GM19468 (cell line): ENCODE results near the gene C16orf78.

ENCODE experiments used
- ATAC-seq: cut with Tn5 transposase; IDR thresholded peaks from one replicate; pipeline ENCODE4 v1.9.1; 2021; ENCODE audit warnings: mild to moderate bottlenecking, moderate library complexity, moderate number of reproducible peaks; ENCODE audit not compliant: unreplicated experiment; ENCODE audit errors: extremely low read depth

Gene C16orf78

GRCh38 chr16:49377196-49377755, 3.7 kb downstream of the C16orf78 start:
- ATAC-seq: no peak

DNA sequence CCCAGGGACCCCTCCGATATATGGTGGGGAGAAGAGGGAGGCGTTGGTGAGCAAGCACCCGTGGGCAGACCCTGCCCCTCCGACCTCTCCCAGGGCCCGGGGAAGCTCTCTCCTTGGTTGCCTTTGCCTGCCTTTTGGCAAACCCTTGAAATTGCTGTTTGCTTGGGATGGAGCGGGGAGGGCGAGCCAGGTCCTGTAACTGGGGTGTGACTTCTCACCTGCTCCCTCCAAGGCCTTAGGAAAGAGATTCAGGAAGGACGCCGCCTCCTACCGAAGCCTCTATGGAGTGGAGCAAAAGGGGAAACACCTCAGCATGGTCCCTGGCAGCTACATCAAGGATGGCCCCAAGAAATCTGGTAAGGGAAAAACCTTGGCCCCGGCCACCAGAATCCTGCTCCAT, 4.6 kb downstream of the C16orf78 start:
- ATAC-seq: no peak

DNA sequence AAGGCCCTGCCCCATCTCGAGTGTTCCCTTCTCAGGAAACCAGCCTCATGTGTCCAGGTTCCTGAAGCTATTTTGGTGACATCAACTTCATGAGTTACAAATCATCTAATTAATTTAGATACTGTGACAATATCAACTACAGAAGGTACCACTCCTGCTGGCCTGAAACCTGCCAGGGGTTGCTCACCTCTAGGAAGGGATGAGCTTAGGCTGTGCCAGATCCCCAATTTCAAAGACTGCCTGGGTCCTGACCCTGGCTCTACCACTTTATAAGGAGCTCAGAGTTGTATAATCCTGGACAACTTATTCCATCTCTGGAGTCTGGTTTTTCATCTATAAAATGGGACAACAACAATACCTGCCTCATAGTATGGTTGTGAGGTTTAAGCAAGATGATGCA, 5.2 kb downstream of the C16orf78 start:
- ATAC-seq: no peak

GRCh38 chr16:49382916-49383315, 9.3 kb downstream of the C16orf78 start:
- no peak for ATAC-seq

DNA sequence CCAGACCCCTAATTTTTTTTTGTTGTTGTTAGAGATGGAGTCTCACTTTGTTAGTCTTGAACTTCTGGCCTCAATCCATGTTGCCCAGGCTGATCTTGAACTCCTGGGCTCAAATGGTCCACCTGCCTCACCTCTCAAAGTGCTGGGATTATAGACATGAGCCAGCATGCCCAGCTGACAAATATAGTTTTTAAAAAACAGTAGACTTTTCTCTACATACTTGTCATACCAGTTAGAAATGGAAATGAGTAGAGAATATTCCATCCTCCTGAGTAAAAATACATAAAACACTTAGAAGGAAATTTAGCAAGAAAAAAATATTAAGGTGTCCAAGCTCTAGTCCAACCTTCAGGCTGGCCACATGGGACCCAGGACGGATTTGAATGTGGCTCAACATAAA, 21.4 kb downstream of the C16orf78 start:
- ATAC-seq: no peak

DNA sequence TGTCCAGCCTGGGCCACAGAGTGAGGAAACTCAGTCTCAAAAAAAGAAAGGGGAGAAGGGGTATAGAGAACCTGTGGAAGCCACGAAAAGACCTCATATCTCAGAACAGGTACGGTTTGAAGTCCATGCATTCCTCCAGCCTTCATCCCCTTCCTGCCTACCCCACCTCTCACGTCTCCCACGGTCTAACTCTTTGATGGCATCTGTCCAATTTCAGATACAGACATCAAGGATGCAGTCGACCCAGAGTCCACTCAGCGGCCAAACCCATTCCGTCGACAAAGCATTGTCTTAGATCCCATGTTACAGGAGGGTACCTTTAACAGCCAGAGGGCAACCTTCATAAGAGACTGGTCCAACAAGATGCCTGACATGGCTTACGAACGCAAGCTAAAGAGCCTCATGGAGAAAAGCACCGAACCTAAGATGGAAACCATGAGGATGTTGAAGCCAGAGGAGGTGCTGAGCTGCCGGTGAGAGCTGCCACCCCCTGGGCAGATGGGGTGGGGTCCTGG, 22.7 kb downstream of the C16orf78 start:
- ATAC-seq: no peak

DNA sequence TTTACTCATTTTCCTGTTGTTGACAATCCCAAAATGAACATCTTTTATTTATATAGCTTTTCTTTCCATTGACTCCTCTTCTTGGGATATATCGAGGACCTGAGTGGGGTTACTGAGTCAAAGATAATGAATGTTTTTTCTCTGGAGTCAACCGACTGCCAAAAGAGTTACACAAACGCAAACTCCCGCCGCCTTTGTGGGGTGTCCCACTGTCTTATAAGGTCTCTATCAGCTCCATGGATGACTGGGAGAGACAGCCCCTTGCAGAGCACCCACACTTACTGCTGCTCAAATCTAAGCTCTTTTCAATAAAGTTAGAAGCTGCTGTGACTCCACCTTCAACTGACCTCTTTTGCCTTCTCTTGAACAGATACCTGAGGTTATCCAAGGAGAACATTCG, 25.2 kb downstream of the C16orf78 start:
- ATAC-seq: no peak

DNA sequence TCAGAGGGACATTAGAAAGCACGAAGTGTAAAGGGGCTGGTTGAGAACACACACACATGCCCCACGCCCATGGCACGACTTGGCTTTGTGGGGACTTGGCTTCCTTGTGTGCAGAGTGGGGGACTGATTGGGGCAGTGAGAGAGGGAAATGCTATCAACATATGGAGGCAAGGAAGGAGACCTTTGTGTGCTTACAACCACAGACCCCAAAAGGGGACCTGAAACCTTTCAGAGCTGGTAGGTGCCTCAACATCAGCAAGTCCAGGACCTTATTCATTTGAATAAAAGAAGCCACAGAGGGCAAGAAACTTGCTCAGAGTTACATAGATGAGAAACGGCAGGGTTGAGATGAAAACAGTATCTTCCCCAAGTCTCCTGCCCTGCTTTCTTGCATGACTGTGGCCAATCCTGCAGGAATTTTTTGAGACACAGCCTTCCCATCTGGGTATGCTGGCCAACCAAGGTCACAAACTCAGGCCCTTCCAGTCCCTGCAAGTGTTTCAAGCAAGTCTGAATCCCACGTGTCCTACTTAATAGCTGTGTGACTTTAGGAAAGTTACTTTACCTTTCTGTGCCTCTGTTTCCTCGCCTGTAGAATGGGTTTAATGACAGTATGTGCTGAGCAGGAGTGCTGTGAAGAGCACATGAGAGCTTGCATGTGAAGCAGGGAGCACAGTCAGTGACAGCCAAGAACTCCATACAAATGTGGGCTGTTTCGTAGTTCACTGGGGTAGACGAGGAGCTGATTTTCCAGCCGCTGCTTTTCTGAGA, 26.2 kb downstream of the C16orf78 start:
- peak; percentile 99 for ATAC-seq

DNA sequence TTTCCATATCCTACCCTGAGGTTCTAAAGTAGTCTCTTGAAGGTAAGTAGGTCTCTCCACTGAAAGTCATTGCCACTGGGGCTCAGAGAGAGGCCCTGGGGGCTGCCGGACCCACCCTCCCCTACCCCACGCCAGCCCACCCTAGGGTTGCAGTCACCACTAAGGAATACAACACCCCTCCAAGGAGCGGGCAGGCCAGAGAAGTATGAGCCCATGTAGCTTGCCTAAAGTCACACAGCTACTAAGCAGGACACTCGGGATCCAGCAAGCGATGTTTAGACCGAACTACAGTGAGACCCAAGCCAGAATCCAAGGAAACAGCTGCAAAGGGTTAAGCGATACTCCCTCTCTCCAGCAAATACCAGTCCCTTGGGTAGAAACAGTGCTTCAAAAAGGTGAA, 27.0 kb downstream of the C16orf78 start:
- no peak for ATAC-seq

GRCh38 chr16:49405123-49405522, 31.5 kb downstream of the C16orf78 start:
- no peak for ATAC-seq

DNA sequence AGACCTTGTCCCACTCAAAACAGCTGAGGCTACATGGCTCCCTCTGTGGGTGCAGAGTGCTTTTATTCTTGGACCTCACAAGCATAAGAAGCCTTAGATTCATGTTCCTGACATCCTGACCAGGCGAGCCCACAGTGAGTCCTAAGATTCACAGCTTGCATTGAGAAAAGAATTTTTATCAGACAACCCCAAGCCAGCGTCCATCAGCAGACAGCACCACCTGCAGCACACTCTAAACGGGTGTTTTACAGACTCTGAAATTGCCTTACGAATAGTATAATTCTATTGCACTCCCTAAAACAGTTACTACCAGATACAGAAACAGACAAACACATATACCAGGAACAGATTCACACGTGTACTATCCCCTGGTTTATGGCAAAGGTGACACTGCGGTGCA, 31.9 kb downstream of the C16orf78 start:
- ATAC-seq: no peak

- peak; percentile 85 for ATAC-seq
Observed at GRCh38 chr16:49407873-49408550, 34.4 kb downstream of the C16orf78 start.

- ATAC-seq: no peak
Observed at GRCh38 chr16:49409121-49409520, 35.5 kb downstream of the C16orf78 start.

- ATAC-seq: no peak
Observed at GRCh38 chr16:49410226-49410625, 36.6 kb downstream of the C16orf78 start.

DNA sequence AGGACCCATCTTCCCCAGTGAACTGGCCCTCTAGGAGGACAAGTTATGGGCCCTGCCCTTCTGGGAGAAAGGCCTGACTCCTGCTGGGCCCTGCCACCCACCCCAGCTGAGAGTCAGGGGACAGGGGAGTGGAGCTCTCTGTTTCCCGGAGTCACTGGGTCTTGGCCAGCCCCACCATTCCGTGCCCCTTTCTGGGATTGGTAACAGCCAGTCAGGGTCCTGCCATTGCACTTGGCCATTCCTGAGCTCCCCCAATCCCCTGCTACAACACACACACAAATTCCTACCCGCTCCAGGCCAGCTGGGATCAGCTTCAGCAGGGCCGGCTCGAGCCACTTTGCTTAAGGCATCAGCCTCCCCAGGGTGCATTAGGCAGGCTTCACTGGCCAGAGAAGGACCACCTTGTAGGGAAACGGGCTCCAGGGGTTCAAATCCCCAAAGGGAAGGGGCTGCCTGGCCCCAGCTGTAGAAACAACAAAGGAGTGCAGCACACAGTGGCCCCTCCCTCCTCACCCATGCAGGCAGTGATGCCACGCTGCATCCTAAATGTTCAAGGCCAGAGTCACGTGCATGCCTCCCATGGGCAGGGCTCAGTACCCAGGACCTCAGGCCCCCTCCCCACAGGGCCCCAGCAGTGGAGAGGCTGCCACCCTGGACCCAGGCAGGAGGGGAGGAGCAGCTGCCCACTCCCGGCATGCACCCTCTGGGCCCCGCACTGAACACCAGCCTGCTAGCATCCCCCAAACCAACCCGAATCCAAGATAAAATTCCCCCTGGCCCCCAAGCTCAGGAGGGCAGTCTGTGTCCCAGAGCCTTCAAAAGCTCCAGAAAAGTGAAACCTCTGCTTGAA, 37.7 kb downstream of the C16orf78 start:
- no peak for ATAC-seq

DNA sequence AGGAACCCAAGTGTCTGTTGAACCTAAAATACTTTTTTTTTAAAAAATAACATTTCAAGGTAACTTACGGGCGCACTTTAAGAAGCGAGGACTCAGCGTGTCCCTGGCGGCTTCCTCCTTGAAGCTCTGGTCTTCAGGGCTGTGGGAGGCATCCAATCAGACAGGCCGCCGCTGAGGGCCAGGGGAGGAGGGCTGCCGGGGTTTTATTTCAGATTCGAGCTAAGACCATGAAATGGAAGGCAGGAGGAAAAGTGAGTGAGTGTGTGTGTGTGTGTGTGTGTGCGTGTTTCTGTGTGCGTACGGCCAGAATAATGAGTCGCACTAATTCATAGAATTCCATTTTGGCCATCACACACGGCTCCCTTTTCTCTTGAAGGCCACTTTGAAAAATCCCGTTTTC, 41.1 kb downstream of the C16orf78 start:
- no peak for ATAC-seq

DNA sequence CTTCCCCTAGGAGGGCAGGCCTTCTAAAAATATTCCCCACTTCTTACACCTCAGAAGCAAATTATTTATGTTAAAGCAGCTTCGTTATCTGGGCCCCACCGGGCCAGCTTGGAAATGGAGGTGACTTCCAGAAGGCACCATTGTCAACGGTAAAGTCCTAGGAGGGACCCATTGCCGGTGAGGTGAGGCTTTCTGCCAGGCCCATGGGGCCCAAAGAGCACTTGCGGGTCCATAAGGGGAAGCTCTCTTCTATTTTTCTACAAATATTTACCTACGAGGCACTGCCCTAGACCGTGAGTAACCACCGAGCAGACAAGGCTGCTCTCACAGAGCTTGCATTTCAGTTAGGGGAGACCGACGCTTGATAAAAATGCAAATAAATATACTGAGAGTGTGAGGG, 41.5 kb downstream of the C16orf78 start:
- ATAC-seq: no peak

DNA sequence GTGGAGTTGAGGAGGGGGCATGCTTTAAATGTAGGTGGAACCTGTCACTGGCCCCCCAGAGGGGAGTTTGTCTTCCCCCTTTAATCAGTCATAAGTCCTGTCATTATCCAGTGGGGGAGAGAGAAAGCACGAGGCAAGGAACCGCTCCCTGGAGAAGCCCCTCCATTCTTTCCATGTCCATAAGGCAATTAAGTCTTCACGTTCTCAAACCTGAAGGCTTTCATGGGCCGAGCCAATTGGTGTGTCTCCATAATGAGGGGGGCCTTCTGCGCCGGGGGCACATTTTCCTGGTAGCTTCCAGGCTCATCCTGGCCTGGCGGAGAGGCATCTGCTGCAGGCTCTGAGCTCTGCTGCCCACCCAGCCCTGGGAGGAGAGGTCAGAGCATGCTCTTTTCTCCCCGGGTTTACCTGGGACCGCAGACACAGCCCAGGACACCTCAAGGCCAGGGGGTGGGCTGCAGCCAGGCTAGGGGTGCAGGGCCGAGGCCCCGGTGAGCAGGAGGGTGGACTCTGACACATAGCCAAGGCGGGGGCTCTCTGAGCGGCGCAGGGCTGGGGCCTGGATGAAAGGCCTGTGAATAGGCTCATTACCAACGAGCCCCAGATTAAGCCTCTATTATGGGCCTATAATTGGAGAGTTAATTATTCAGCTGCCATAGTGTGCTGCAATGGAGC, 42.5 kb downstream of the C16orf78 start:
- ATAC-seq: no peak

GRCh38 chr16:49417354-49417753, 43.8 kb downstream of the C16orf78 start:
- ATAC-seq: no peak

DNA sequence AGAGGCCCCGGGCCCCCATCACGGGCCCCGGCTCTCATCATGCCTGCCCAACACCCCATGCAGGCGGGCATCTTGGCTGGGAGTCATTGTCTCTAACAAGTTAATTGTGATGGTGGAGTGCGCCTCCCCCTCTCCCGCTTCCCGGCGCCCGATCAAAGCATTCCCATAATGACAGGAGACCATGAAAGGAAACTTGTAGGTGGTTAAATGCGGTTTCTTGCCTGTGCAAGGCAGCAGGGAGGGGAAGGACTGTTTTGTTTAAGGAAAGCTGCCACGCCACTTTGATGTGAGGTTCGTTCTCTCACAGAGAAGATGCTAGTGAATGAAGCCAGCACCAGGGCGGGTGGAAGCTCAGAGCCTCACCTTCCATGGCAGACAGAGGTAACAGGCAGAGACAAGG, 45.4 kb downstream of the C16orf78 start:
- no peak for ATAC-seq
